ENCODE results near the gene CELA1.

The CELA1 gene

DNA sequence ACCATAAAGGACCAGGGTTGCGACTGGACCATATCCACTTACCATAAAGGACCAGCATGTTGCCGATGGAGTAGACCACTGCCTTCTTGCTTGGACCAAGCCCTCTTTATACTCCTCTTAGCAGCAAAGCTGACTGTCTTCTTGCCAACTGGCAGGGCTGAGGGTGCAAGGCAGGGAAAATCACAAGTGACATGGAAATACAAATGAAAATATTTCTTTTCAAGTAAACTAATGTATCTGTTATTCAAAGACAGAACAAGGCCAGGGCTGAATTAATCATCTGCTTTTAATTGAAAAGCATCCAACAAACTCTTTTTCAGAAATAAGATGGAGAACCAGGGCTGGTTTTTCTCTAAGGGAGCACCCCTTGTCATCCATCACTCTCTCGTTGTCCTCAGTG lies at the start of gene CELA1:
CELA1 (minus strand) TSS at position 99 of the 400 bp plus-strand sequence; CDS start at position 58, 41 bp downstream.
- no peak for DNase-seq

DNA sequence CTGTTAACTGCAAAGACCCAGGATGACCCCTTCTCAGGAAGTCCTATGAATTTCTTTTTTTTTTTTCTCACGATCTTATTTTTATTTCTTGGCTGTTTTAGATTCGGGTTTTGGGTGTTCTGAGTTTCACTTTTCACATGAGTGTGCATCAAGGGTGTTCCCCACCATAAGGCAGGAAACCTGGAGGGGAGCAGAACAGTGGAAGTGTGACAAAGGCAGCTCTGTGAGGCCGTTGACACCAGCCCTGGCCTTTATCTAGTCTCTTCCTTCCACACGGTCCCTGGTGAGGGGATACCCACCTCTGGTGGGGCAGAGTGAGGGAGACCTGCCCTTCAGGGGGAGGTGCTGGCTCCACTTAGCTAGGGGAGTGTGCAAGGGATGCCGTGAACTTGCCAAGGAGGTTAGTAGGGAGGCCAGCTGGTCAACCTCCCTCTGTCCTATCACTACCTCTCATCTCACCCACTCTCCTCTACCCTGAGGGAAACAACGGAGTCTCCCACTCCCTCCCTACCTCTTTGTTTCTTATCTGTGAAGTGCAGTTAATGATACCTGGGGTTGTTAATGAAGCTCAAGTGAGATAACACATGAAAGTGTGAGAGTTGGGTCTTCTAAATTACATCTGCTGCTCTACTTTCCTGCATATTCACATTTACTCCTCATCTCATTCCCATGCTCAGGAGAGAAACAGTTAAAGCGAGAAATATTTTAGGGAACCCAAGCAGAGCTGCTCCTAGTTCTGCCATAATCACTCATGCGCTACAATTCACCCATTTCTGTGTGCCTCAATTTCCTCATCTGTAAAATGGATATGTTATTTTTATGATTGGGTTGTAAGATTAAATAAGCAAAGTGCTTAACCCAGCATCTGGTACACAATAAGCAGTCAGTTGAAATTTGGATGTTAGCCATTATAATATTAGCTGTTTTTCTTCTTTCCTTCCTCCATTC lies 49.1 kb upstream of the CELA1 start:
- no peak for DNase-seq

- peak; percentile 85 to 92 for DNase-seq
Observed at GRCh38 chr12:51393676-51394545, 47.4 kb upstream of the CELA1 start.

GRCh38 chr12:51392556-51393237 lies 46.2 kb upstream of the CELA1 start:
- DNase-seq: no peak

DNA sequence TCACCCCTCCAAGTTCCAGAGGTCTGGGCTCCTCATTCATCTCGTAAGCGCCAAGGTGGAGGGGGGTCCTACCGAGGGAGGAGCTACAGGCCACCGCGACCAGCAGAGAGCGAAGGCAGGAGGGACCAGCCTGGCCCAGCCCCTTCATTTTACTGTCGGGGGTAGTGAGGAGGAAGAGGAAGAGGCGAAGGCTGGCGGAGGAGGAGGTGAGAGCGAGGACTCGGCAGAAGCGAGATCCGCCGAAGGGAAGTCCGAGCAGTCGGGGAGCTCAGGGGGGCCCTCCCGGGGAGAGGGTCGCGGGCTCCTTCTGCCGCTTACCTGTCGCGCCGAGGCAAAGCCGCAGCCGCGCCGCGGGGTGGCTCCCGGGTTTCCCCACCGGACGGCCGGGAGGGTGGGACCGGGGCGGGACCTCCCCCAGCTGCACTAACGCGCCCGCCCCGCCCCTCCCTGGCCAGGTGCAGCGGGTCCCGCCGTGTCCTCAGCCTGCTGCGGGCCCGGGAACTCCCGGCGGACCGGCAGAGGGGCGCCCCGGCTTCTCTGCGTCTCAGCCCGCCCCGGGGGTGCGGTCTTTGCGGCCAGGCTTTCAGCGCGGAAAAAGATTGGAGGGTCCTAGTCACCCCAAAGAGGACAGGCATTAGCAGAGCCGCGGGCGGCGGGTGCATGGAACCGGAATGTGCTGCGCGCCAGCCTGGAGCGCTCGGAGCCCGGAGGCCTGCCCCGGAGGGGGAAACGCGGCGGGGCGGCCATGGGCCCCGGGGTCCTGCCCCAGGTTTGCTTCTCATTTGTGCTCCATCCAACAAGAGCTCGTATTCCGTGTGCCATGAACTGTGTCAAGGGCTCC lies 45.0 kb upstream of the CELA1 start, which contains the start of gene GALNT6:
GALNT6 (minus strand) TSS at position 124 of the 841 bp plus-strand sequence. CDS start 11,625 bp downstream, outside the sequence.
- DNase-seq: peak in 1 of 2 experiments; percentile 37

DNA sequence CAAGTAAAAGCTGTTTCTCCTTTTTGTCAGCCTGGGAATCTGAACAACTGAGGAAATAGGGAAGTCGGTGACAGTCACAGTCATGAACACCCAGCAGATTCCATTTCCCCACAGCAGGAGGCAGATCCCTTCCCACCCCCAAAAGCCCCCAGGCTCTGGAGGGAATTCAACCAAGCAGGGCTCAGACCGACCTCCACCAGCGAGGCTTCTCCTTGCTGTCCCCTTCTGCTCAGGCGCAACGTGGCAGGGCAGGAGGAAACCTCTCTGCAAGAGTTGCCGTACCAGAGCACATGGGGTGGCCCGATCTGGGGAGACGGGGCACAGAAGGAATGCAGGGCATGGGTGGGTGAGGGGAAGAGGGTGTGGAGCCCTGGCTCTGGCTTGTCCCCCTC lies 44.4 kb upstream of the CELA1 start:
- DNase-seq: no peak

- no peak for DNase-seq
Observed at GRCh38 chr12:51390457-51390856, 44.0 kb upstream of the CELA1 start.

GRCh38 chr12:51389302-51389999 lies 43.0 kb upstream of the CELA1 start:
- no peak for DNase-seq

- DNase-seq: no peak
Observed at GRCh38 chr12:51388846-51389245, 42.4 kb upstream of the CELA1 start.

- no peak for DNase-seq
Observed at GRCh38 chr12:51388069-51388799, 41.8 kb upstream of the CELA1 start.

GRCh38 chr12:51386351-51386750 lies 39.9 kb upstream of the CELA1 start:
- DNase-seq: no peak

- DNase-seq: no peak
Observed at GRCh38 chr12:51383269-51383905, 36.9 kb upstream of the CELA1 start.

DNA sequence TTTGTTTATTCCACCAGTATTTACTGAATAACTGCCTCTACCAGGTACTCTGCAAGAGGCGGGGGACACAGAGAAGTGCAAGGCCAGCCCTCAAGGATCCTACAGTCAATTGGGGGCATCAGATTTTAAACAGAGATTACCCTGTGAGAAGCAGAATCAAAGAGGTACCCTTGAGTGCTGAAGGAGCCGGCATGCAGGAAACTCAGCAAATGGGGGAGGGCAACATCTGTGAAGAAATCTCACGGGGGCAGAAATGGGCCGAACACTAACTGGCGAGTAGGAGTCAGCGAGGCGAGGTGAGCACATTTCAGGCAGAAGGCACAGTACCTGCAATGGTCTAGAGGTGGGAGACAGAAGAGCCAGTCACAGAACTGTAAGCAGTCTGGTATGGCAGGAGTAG lies 35.7 kb upstream of the CELA1 start:
- DNase-seq: no peak

- DNase-seq: no peak
Observed at GRCh38 chr12:51381226-51382079, 35.0 kb upstream of the CELA1 start.

- DNase-seq: no peak
Observed at GRCh38 chr12:51379571-51379970, 33.1 kb upstream of the CELA1 start.

DNA sequence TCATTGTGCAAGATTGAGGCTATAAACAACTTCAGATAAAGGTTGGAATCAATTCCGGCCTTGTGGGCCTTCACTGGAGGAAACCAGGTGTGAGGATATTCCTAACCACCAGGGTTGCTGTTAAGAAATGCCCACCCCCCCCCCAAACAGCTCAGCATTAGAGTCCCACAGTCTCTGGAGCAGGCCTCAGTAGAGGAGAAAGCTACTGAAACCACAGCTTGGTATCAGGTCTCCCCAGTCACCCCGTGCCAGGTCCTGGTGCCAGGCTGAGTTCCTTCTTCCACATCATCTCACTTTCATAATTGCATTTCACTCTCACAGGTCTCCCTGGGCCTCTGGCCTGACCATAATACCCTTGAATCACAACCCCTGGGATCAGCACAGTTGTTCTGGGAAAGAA lies 32.3 kb upstream of the CELA1 start:
- DNase-seq: no peak

DNA sequence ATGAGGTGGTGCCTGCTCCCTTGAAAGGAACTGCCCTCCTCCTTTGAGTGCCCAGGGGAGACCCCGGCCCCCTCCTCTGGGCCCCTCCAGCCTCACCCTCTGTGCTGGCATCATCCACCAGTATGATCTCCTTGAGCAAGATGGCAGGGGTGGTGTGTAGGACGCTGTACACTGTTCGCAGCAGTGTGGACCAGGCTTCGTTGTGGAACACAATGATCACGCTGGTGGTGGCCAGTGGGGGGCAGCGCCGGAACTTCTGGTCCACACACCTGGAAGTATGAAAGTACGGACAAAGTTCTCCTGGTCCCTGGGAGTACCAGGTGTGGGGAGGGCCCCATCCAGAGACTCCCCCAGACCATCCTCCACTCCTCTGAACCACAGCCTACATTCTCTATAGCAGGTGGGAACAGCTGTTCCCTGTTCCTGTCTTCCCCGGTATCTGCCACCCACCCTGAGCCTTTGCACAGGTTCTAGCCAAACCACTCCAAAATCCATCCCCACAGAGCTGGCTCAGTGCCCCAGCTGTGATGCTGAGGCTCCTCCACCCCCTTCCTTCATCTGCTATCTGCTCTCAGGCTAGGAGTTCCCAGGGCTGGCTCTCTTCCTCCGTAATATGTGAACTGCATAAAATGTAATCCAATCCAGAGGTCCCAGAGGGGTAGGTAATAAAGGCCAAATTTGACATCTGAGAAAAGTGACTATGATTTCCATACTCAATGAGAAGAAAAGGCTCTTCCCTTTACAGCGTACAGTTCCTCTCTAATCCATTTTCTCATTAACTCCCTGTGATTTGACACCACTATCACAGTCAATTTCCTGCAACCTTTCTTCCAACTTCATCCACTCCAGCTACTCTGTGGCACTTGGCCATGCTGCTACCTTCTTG lies 30.9 kb upstream of the CELA1 start:
- no peak for DNase-seq

DNA sequence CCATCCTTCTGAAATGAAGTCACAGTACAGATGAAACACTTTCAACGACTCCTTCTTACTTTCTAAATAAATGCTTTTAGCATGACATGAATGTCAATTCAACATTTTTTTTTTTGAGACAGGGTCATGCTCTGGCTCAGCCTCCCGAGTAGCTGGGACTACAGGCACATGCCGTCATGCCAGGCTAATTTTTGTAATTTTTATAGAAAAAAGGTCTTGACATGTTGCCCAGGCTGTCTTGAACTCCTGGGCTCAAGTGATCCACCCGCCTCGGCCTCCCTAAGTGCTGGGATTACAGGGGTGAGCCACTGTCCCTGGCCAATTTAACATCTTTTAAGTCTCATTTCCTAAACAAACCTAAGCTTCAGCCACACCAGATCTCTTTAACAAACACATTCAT lies 28.4 kb upstream of the CELA1 start:
- DNase-seq: no peak

All from SW 1271 (cell line).